ENCODE data around the gene ZNF273.
A peak's percentile ranks its signal among the peaks of the same experiment; 100 is the strongest.
"Not testable (repeated sequence)": the region's sequence is repeated elsewhere in the genome, so short reads cannot be mapped to it uniquely, and the experiment has no call there.

The ZNF273 gene

GRCh38 chr7:64944667-64945502 lies 41.8 kb downstream of the ZNF273 start:
- not testable (repeated sequence) for DNase-seq (ENCODE audit: low spot score)

- DNase-seq (ENCODE audit: low spot score) = no peak
Measured at GRCh38 chr7:64945503-64946175, 42.6 kb downstream of the ZNF273 start.

- DNase-seq (ENCODE audit: low spot score) = peak; percentile 62
Measured at GRCh38 chr7:64946772-64947171, 43.7 kb downstream of the ZNF273 start.

GRCh38 chr7:64947252-64948000 lies 44.4 kb downstream of the ZNF273 start:
- peak; percentile 58 for DNase-seq (ENCODE audit: low spot score)

- not testable (repeated sequence) for DNase-seq (ENCODE audit: low spot score)
Measured at GRCh38 chr7:64948774-64949173, 45.7 kb downstream of the ZNF273 start.

GRCh38 chr7:64950673-64951072 lies 47.6 kb downstream of the ZNF273 start:
- DNase-seq (ENCODE audit: low spot score) = not testable (repeated sequence)

GRCh38 chr7:64951250-64951848 lies 48.3 kb downstream of the ZNF273 start:
- no peak for DNase-seq (ENCODE audit: low spot score)

GRCh38 chr7:64959072-64959747 lies 56.1 kb downstream of the ZNF273 start:
- no peak for DNase-seq (ENCODE audit: low spot score)

GRCh38 chr7:64965594-64965993 lies 62.5 kb downstream of the ZNF273 start:
- DNase-seq (ENCODE audit: low spot score) = no peak

- no peak for DNase-seq (ENCODE audit: low spot score)
Measured at GRCh38 chr7:64978497-64979203, 75.6 kb downstream of the ZNF273 start.

Data from ecto neural progenitor cell (in vitro differentiated cells).